ENCODE measurements around the gene IPO11. TPM values are rescaled to one million over a fixed set of nuclear protein-coding genes. Genes with fewer than 3 reads are reported as not detected.

IPO11 gene
- total and polyA plus RNA-seq, 4 donors, result 4.7 to 20.6 (median 9.0) TPM

GRCh38 chr5:62597314-62597713, 184.8 kb downstream of the IPO11 start:
- no peak overlapping the region for H3K9ac ChIP-seq (ENCODE audit: low read depth in 1 of 2, low read length in 2 of 2)
- H3K9me3 ChIP-seq (ENCODE audit: control insufficient read depth in 4 of 4, low read length in 3 of 4), result no peaks in the 10 kb centered on the region
- H3K27me3 ChIP-seq (ENCODE audit: control insufficient read depth in 4 of 4, insufficient read depth in 4 of 4, low read length in 3 of 4), result no peaks in the 10 kb centered on the region
- TF ChIP-seq GABPA (IDR thresholded peaks at IDR 0.05 in 1 of 2, conservative IDR thresholded peaks at IDR 0.05 in 1 of 2) (no peak), HNF4G (IDR thresholded peaks at IDR 0.05) (no peak), CTCF (IDR thresholded peaks at IDR 0.05; ENCODE audit: low read depth, low read length, missing input control) (no peak), REST (IDR thresholded peaks at IDR 0.05) (no peak), FOXA1 (IDR thresholded peaks at IDR 0.05) (no peak), RXRA (IDR thresholded peaks at IDR 0.05) (no peak), ATF3 (IDR thresholded peaks at IDR 0.05) (no peak), RAD21 (IDR thresholded peaks at IDR 0.05) (no peak), YY1 (IDR thresholded peaks at IDR 0.05) (no peak), EGR1 (IDR thresholded peaks at IDR 0.05; ENCODE audit: low read depth in 2 of 2) (no peak), JUND (IDR thresholded peaks at IDR 0.05) (no peak), FOXA2 (IDR thresholded peaks at IDR 0.05) (no peak), ZBTB33 (IDR thresholded peaks at IDR 0.05) (no peak), HNF4A (conservative IDR thresholded peaks at IDR 0.05) (no peak), SP1 (IDR thresholded peaks at IDR 0.05) (no peak), TAF1 (conservative IDR thresholded peaks at IDR 0.05) (no peak), NR2F2 (IDR thresholded peaks at IDR 0.05) (no peak), MAX (IDR thresholded peaks at IDR 0.05) (no peak)
- H3K36me3 ChIP-seq (ENCODE audit: control insufficient read depth in 4 of 4, insufficient read depth in 3 of 4, low read depth in 1 of 4, low read length in 3 of 4), result no peaks in the 10 kb centered on the region
- H3K27ac ChIP-seq (ENCODE audit: low read depth in 1 of 2, low read length in 2 of 2), result no peak overlapping the region
- DNase-seq (ENCODE audit: low spot score), result no peak
- no peak overlapping the region for H3K4me3 ChIP-seq (ENCODE audit: low read depth in 1 of 3, low read length in 3 of 3)
- H3K4me1 ChIP-seq (ENCODE audit: control insufficient read depth in 4 of 4, insufficient read depth in 4 of 4, low read length in 3 of 4), result no peaks in the 10 kb centered on the region
- WGBS, result 91% methylated on average over 2 of the region's 2 CpGs

All from liver (tissue), 9 donors.